IgD-negative memory B cell (primary cell): ENCODE measurements around the gene SLC36A3. TPM values are rescaled to one million over a fixed set of nuclear protein-coding genes. Genes with fewer than 3 reads are reported as not detected.

Source experiments
- H3K27ac Mint-ChIP-seq, 3 donors: one replicate each; pipeline ENCODE4 v1.8.0; 2020 to 2022; ENCODE audit warnings: mild to moderate bottlenecking in 3 of 3, mixed read lengths in 3 of 3, moderate library complexity in 1 of 3
- H3K27me3 Mint-ChIP-seq: one replicate; pipeline ENCODE4 v1.8.0; 2021; ENCODE audit warnings: mixed read lengths
- H3K36me3 Mint-ChIP-seq: one replicate; pipeline ENCODE4 v1.8.0; 2020; ENCODE audit warnings: mild to moderate bottlenecking, mixed read lengths
- H3K4me1 Mint-ChIP-seq, 3 donors: one replicate each; pipeline ENCODE4 v1.8.0; 2020 to 2022; ENCODE audit warnings: mixed read lengths in 3 of 3, mild to moderate bottlenecking in 1 of 3
- H3K4me3 Mint-ChIP-seq, 4 donors: one replicate each; pipeline ENCODE4 v1.8.0; 2020 to 2022; ENCODE audit warnings: mild to moderate bottlenecking in 4 of 4, mixed read lengths in 4 of 4, moderate library complexity in 3 of 4
- H3K9me3 Mint-ChIP-seq, 3 donors: one replicate each; pipeline ENCODE4 v1.8.0; 2020 to 2021; ENCODE audit warnings: mixed read lengths in 3 of 3, mild to moderate bottlenecking in 1 of 3
- polyA plus RNA-seq: library from polyadenylated mRNA; unstranded; fragments of 300-500 nt; fragmentation: Illumina TruSeq; gene quantifications from one replicate; pipeline ENCODE4 v1.2.3, GENCODE V29; 2021

The SLC36A3 gene
- polyA plus RNA-seq, 1 donor from 2014 or later = not detected

- Mint-ChIP-seq H3K4me3 (no peak overlapping the region), H3K36me3 (peaks cover 1% of the 10 kb centered on the region), H3K9me3 (peaks cover 0 to 4% (median 0%) of the 10 kb centered on the region in 3 donors), H3K27me3 (peaks cover 1% of the 10 kb centered on the region), H3K4me1 (peaks cover 0 to 3% (median 3%) of the 10 kb centered on the region in 3 donors), H3K27ac (no peak overlapping the region)
Measured at GRCh38 chr5:151285683-151286082, 17.9 kb downstream of the SLC36A3 start.

GRCh38 chr5:151284392-151284967 lies 19.1 kb downstream of the SLC36A3 start:
- peaks cover 0 to 3% (median 3%) of the 10 kb centered on the region in 3 donors for H3K4me1 Mint-ChIP-seq
- H3K27ac Mint-ChIP-seq = no peak overlapping the region
- peaks cover 1% of the 10 kb centered on the region for H3K27me3 Mint-ChIP-seq
- H3K4me3 Mint-ChIP-seq = no peak overlapping the region
- peaks cover 1% of the 10 kb centered on the region for H3K36me3 Mint-ChIP-seq
- H3K9me3 Mint-ChIP-seq = peaks cover 0 to 4% (median 0%) of the 10 kb centered on the region in 3 donors

GRCh38 chr5:151283120-151283825 lies 20.3 kb downstream of the SLC36A3 start:
- H3K36me3 Mint-ChIP-seq = peaks cover 1% of the 10 kb centered on the region
- H3K27me3 Mint-ChIP-seq = peaks cover 1% of the 10 kb centered on the region
- no peak overlapping the region for H3K4me3 Mint-ChIP-seq

GRCh38 chr5:151281001-151281639 lies 22.4 kb downstream of the SLC36A3 start:
- Mint-ChIP-seq H3K36me3 (peaks cover 1% of the 10 kb centered on the region), H3K4me3 (no peak overlapping the region), H3K27ac (no peak overlapping the region), H3K27me3 (peaks cover 1% of the 10 kb centered on the region), H3K9me3 (peaks cover 0 to 4% (median 0%) of the 10 kb centered on the region in 3 donors), H3K4me1 (peaks cover 0 to 2% (median 0%) of the 10 kb centered on the region in 3 donors)

More at GRCh38 chr5:151283120-151283825, 20.3 kb downstream of the SLC36A3 start:
- Mint-ChIP-seq H3K27ac (no peak overlapping the region), H3K4me1 (peaks cover 0 to 3% (median 3%) of the 10 kb centered on the region in 3 donors), H3K9me3 (peaks cover 0 to 4% (median 0%) of the 10 kb centered on the region in 3 donors)

GRCh38 chr5:151280443-151280842 lies 23.1 kb downstream of the SLC36A3 start:
- Mint-ChIP-seq H3K27me3 (peaks cover 1% of the 10 kb centered on the region), H3K4me1 (peaks cover 0 to 2% (median 0%) of the 10 kb centered on the region in 3 donors), H3K4me3 (no peak overlapping the region), H3K36me3 (peaks cover 1% of the 10 kb centered on the region), H3K9me3 (peaks cover 0 to 4% (median 0%) of the 10 kb centered on the region in 3 donors), H3K27ac (no peak overlapping the region)

- no peak overlapping the region for H3K4me3 Mint-ChIP-seq
- no peaks in the 10 kb centered on the region for H3K9me3 Mint-ChIP-seq
- peaks cover 1% of the 10 kb centered on the region for H3K27me3 Mint-ChIP-seq
- no peak overlapping the region for H3K27ac Mint-ChIP-seq
- H3K36me3 Mint-ChIP-seq = peaks cover 1% of the 10 kb centered on the region
- peaks cover 0 to 2% (median 0%) of the 10 kb centered on the region in 3 donors for H3K4me1 Mint-ChIP-seq
Measured at GRCh38 chr5:151278845-151279244, 24.7 kb downstream of the SLC36A3 start.

GRCh38 chr5:151275803-151276202 lies 27.8 kb downstream of the SLC36A3 start:
- Mint-ChIP-seq H3K27me3 (no peaks in the 10 kb centered on the region), H3K27ac (no peak overlapping the region), H3K4me1 (no peaks in the 10 kb centered on the region), H3K4me3 (no peak overlapping the region), H3K36me3 (no peaks in the 10 kb centered on the region), H3K9me3 (no peaks in the 10 kb centered on the region)

- no peaks in the 10 kb centered on the region for H3K36me3 Mint-ChIP-seq
- H3K27ac Mint-ChIP-seq = no peak overlapping the region
- no peaks in the 10 kb centered on the region for H3K4me1 Mint-ChIP-seq
- H3K4me3 Mint-ChIP-seq = no peak overlapping the region
- H3K27me3 Mint-ChIP-seq = no peaks in the 10 kb centered on the region
- no peaks in the 10 kb centered on the region for H3K9me3 Mint-ChIP-seq
Measured at GRCh38 chr5:151274666-151275065, 28.9 kb downstream of the SLC36A3 start.

- Mint-ChIP-seq H3K9me3 (no peaks in the 10 kb centered on the region), H3K4me1 (no peaks in the 10 kb centered on the region), H3K27me3 (no peaks in the 10 kb centered on the region), H3K4me3 (no peak overlapping the region), H3K36me3 (no peaks in the 10 kb centered on the region), H3K27ac (no peak overlapping the region)
Measured at GRCh38 chr5:151271336-151271735, 32.2 kb downstream of the SLC36A3 start.

- no peak overlapping the region for H3K4me3 Mint-ChIP-seq
- no peak overlapping the region for H3K27ac Mint-ChIP-seq
- no peaks in the 10 kb centered on the region for H3K27me3 Mint-ChIP-seq
- no peaks in the 10 kb centered on the region for H3K36me3 Mint-ChIP-seq
- H3K4me1 Mint-ChIP-seq = no peaks in the 10 kb centered on the region
- no peaks in the 10 kb centered on the region for H3K9me3 Mint-ChIP-seq
Measured at GRCh38 chr5:151270599-151270998, 33.0 kb downstream of the SLC36A3 start.

GRCh38 chr5:151267491-151268260 lies 35.9 kb downstream of the SLC36A3 start:
- Mint-ChIP-seq H3K27me3 (no peaks in the 10 kb centered on the region), H3K27ac (no peak overlapping the region), H3K4me1 (peaks cover 3 to 11% (median 6%) of the 10 kb centered on the region in 3 donors), H3K9me3 (no peaks in the 10 kb centered on the region), H3K36me3 (peaks cover 9% of the 10 kb centered on the region), H3K4me3 (no peak overlapping the region)

GRCh38 chr5:151264113-151264512 lies 39.5 kb downstream of the SLC36A3 start:
- Mint-ChIP-seq H3K4me3 (no peak overlapping the region), H3K27me3 (no peaks in the 10 kb centered on the region), H3K36me3 (peaks cover 9% of the 10 kb centered on the region), H3K4me1 (peaks cover 9 to 18% (median 12%) of the 10 kb centered on the region in 3 donors), H3K9me3 (no peaks in the 10 kb centered on the region), H3K27ac (peak overlapping the region; percentile 19 to 91 (median 84))

GRCh38 chr5:151262532-151262931 lies 41.0 kb downstream of the SLC36A3 start:
- H3K9me3 Mint-ChIP-seq = no peaks in the 10 kb centered on the region
- peaks cover 9% of the 10 kb centered on the region for H3K36me3 Mint-ChIP-seq

GRCh38 chr5:151259931-151260330 lies 43.6 kb downstream of the SLC36A3 start:
- Mint-ChIP-seq H3K4me3 (no peak overlapping the region), H3K27me3 (peaks cover 1% of the 10 kb centered on the region), H3K27ac (no peak overlapping the region), H3K36me3 (peaks cover 7% of the 10 kb centered on the region), H3K9me3 (no peaks in the 10 kb centered on the region), H3K4me1 (peaks cover 34 to 53% (median 46%) of the 10 kb centered on the region in 3 donors)

More at GRCh38 chr5:151262532-151262931, 41.0 kb downstream of the SLC36A3 start:
- no peaks in the 10 kb centered on the region for H3K27me3 Mint-ChIP-seq
- H3K27ac Mint-ChIP-seq = no peak overlapping the region
- H3K4me1 Mint-ChIP-seq = peaks cover 17 to 32% (median 24%) of the 10 kb centered on the region in 3 donors
- no peak overlapping the region for H3K4me3 Mint-ChIP-seq

- Mint-ChIP-seq H3K27me3 (peaks cover 1% of the 10 kb centered on the region), H3K4me1 (peaks cover 32 to 59% (median 54%) of the 10 kb centered on the region in 3 donors), H3K27ac (peak overlapping the region; percentile 82 to 99 (median 97)), H3K4me3 (peak overlapping the region in 1 of 4 donors; percentile 21), H3K9me3 (no peaks in the 10 kb centered on the region), H3K36me3 (peaks cover 2% of the 10 kb centered on the region)
Measured at GRCh38 chr5:151258816-151259215, 44.8 kb downstream of the SLC36A3 start.
